ENCODE data around the gene HIPK2.

The HIPK2 gene

GRCh38 chr7:139741239-139741638, 36.6 kb downstream of the HIPK2 start:
- no peak for TF ChIP-seq GATA2 (IDR thresholded peaks at IDR 0.05; ENCODE audit: low read depth, low read length)

GRCh38 chr7:139739863-139740597, 37.8 kb downstream of the HIPK2 start:
- TF ChIP-seq GATA3 (IDR thresholded peaks at IDR 0.05; ENCODE audit: low read depth, low read length) (no peak), GATA2 (IDR thresholded peaks at IDR 0.05; ENCODE audit: low read depth, low read length) (no peak)

GRCh38 chr7:139738772-139739171, 39.0 kb downstream of the HIPK2 start:
- TF ChIP-seq GATA3 (IDR thresholded peaks at IDR 0.05; ENCODE audit: low read depth, low read length) (no peak), GATA2 (IDR thresholded peaks at IDR 0.05; ENCODE audit: low read depth, low read length) (no peak)

- TF ChIP-seq GATA2 (IDR thresholded peaks at IDR 0.05; ENCODE audit: low read depth, low read length), result no peak
- TF ChIP-seq GATA3 (IDR thresholded peaks at IDR 0.05; ENCODE audit: low read depth, low read length), result no peak
Measured at GRCh38 chr7:139738101-139738489, 39.7 kb downstream of the HIPK2 start.

- no peak for TF ChIP-seq GATA3 (IDR thresholded peaks at IDR 0.05; ENCODE audit: low read depth, low read length)
- no peak for TF ChIP-seq GATA2 (IDR thresholded peaks at IDR 0.05; ENCODE audit: low read depth, low read length)
Measured at GRCh38 chr7:139737221-139738100, 40.3 kb downstream of the HIPK2 start.

- TF ChIP-seq GATA3 (IDR thresholded peaks at IDR 0.05; ENCODE audit: low read depth, low read length), result no peak
- TF ChIP-seq GATA2 (IDR thresholded peaks at IDR 0.05; ENCODE audit: low read depth, low read length), result no peak
Measured at GRCh38 chr7:139735912-139736595, 41.7 kb downstream of the HIPK2 start.

- TF ChIP-seq GATA2 (IDR thresholded peaks at IDR 0.05; ENCODE audit: low read depth, low read length) (no peak), GATA3 (IDR thresholded peaks at IDR 0.05; ENCODE audit: low read depth, low read length) (no peak)
Measured at GRCh38 chr7:139735466-139735865, 42.3 kb downstream of the HIPK2 start.

- TF ChIP-seq GATA3 (IDR thresholded peaks at IDR 0.05; ENCODE audit: low read depth, low read length) (no peak), GATA2 (IDR thresholded peaks at IDR 0.05; ENCODE audit: low read depth, low read length) (no peak)
Measured at GRCh38 chr7:139734395-139734794, 43.4 kb downstream of the HIPK2 start.

GRCh38 chr7:139733751-139734150, 44.0 kb downstream of the HIPK2 start:
- TF ChIP-seq GATA2 (IDR thresholded peaks at IDR 0.05; ENCODE audit: low read depth, low read length) (no peak), GATA3 (IDR thresholded peaks at IDR 0.05; ENCODE audit: low read depth, low read length) (no peak)

GRCh38 chr7:139732471-139733167, 45.2 kb downstream of the HIPK2 start:
- TF ChIP-seq GATA3 (IDR thresholded peaks at IDR 0.05; ENCODE audit: low read depth, low read length) (no peak), GATA2 (IDR thresholded peaks at IDR 0.05; ENCODE audit: low read depth, low read length) (no peak)

GRCh38 chr7:139731802-139732470, 45.9 kb downstream of the HIPK2 start:
- TF ChIP-seq GATA3 (IDR thresholded peaks at IDR 0.05; ENCODE audit: low read depth, low read length) (no peak), GATA2 (IDR thresholded peaks at IDR 0.05; ENCODE audit: low read depth, low read length) (no peak)

GRCh38 chr7:139730746-139731612, 46.8 kb downstream of the HIPK2 start:
- TF ChIP-seq GATA3 (IDR thresholded peaks at IDR 0.05; ENCODE audit: low read depth, low read length), result no peak
- TF ChIP-seq GATA2 (IDR thresholded peaks at IDR 0.05; ENCODE audit: low read depth, low read length), result no peak
